Thoracic aorta (tissue), 2 donors: ENCODE measurements around the gene NAPB. TPM values are rescaled to one million over a fixed set of nuclear protein-coding genes. Genes with fewer than 3 reads are reported as not detected.

Experiments
- ATAC-seq: fragments of 150-250 bp; one replicate; pipeline ENCODE4 v1.8.0; 2017; ENCODE audit warnings: low read depth; ENCODE audit not compliant: insufficient number of reproducible peaks, low FRiP score
- DNase-seq: peaks from one replicate; pipeline ENCODE4 v3.0.0-alpha.2; 2020; ENCODE audit warnings: low spot score
- H3K27ac ChIP-seq, 2 donors: fragments of 200-600 bp; sonication (generic); 1 replicate in 1 of 2; 2 replicates in 1 of 2; pipeline ENCODE4 v1.5.1; 2016; ENCODE audit warnings: mild to moderate bottlenecking in 2 of 2, moderate library complexity in 2 of 2
- H3K27me3 ChIP-seq: fragments of 200-600 bp; sonication (generic); replicated peaks from 2 replicates; pipeline ENCODE4 v1.6.0; 2016; ENCODE audit warnings: mild to moderate bottlenecking; ENCODE audit not compliant: insufficient read depth
- H3K36me3 ChIP-seq: fragments of 200-600 bp; sonication (generic); one replicate; pipeline ENCODE4 v1.5.1; 2016
- H3K4me1 ChIP-seq, 2 donors: fragments of 200-600 bp; sonication (generic); 1 replicate in 1 of 2; 2 replicates in 1 of 2; pipeline versions ENCODE4 v1.5.1 to v1.6.0; 2016; ENCODE audit warnings: low read depth in 2 of 2, mild to moderate bottlenecking in 1 of 2; ENCODE audit not compliant: control insufficient read depth in 1 of 2
- H3K4me3 ChIP-seq: fragments of 200-600 bp; sonication (generic); 2 replicates; pipeline ENCODE4 v1.5.1; 2016; ENCODE audit warnings: mild to moderate bottlenecking
- H3K9me3 ChIP-seq: fragments of 200-600 bp; sonication (generic); 2 replicates; pipeline ENCODE4 v1.5.1; 2016
- CTCF ChIP-seq: fragments of 200-600 bp; sonication (generic); IDR thresholded peaks from one replicate; pipeline ENCODE4 v1.5.1; 2019; ENCODE audit warnings: antibody characterized with exemption
- total RNA-seq, 2 donors: library from RNA; depleted of rRNA; stranded (reverse); fragments of >200 nt; gene quantifications; one replicate each; pipeline versions ENCODE4 v1.1.0 to v1.2.3, GENCODE V29; 2016

NAPB gene
- total RNA-seq, 2 donors from 2014 or later = 10.2 to 17.1 TPM

GRCh38 chr20:23434521-23435313 is 13.4 kb upstream of the NAPB start:
- H3K4me1 ChIP-seq = peaks cover 0 to 18% of the 10 kb centered on the region in 2 donors
- H3K27ac ChIP-seq = no peak overlapping the region
- H3K4me3 ChIP-seq = no peak overlapping the region
- no peaks in the 10 kb centered on the region for H3K27me3 ChIP-seq
- H3K9me3 ChIP-seq = no peaks in the 10 kb centered on the region
- TF ChIP-seq CTCF = no peak
- no peaks in the 10 kb centered on the region for H3K36me3 ChIP-seq
- DNase-seq (no peak), ATAC-seq (no peak)

GRCh38 chr20:23433628-23434027 is 12.3 kb upstream of the NAPB start:
- H3K9me3 ChIP-seq = no peaks in the 10 kb centered on the region
- H3K27me3 ChIP-seq = no peaks in the 10 kb centered on the region
- no peaks in the 10 kb centered on the region for H3K36me3 ChIP-seq
- ATAC-seq (no peak), DNase-seq (no peak)
- peaks cover 0 to 16% of the 10 kb centered on the region in 2 donors for H3K4me1 ChIP-seq
- H3K4me3 ChIP-seq = no peak overlapping the region
- H3K27ac ChIP-seq = no peak overlapping the region
- TF ChIP-seq CTCF = no peak

- Histone ChIP-seq H3K27ac (no peak overlapping the region), H3K27me3 (no peaks in the 10 kb centered on the region), H3K36me3 (no peaks in the 10 kb centered on the region), H3K4me3 (no peak overlapping the region), H3K9me3 (no peaks in the 10 kb centered on the region), H3K4me1 (peaks cover 0 to 5% of the 10 kb centered on the region in 2 donors)
- no peak for DNase-seq
- TF ChIP-seq CTCF = no peak
- ATAC-seq = no peak
Measured at GRCh38 chr20:23425129-23425528, 3.8 kb upstream of the NAPB start.

GRCh38 chr20:23419995-23420901 is 1.0 kb downstream of the NAPB start:
- Histone ChIP-seq H3K4me3 (peak overlapping the region; percentile 97), H3K9me3 (no peaks in the 10 kb centered on the region), H3K4me1 (peaks cover 14 to 16% of the 10 kb centered on the region in 2 donors), H3K36me3 (no peaks in the 10 kb centered on the region), H3K27ac (peak overlapping the region; percentile 88 to 93), H3K27me3 (no peaks in the 10 kb centered on the region)
- no peak for TF ChIP-seq CTCF
- no peak for ATAC-seq
- no peak for DNase-seq

- Histone ChIP-seq H3K4me3 (peak overlapping the region; percentile 97), H3K9me3 (no peaks in the 10 kb centered on the region), H3K36me3 (no peaks in the 10 kb centered on the region), H3K4me1 (peaks cover 14 to 16% of the 10 kb centered on the region in 2 donors), H3K27ac (peak overlapping the region; percentile 88 to 93), H3K27me3 (no peaks in the 10 kb centered on the region)
- TF ChIP-seq CTCF = no peak
- no peak for DNase-seq
- ATAC-seq = no peak
Measured at GRCh38 chr20:23419657-23419994, 1.7 kb downstream of the NAPB start.
